K562 (cell line): Measurements from ENCODE around the gene HSD17B8. TPM values are rescaled to one million over a fixed set of nuclear protein-coding genes. Genes with fewer than 3 reads are reported as not detected.

Experiments
- ARHGAP35 ChIP-seq: fragments of 450-650 bp; IDR thresholded peaks from 2 replicates; pipeline ENCODE4 v1.6.1; 2018; ENCODE audit not compliant: partially characterized antibody
- CCAR2 ChIP-seq: fragments of 200-400 bp; formaldehyde crosslinking; IDR thresholded peaks from 2 replicates; pipeline ENCODE4 v1.6.1; 2017; ENCODE audit warnings: mild to moderate bottlenecking, low read depth, low read length
- CHD2 ChIP-seq: IDR thresholded peaks from 2 replicates; pipeline ENCODE4 v1.6.1; 2011; ENCODE audit warnings: low read depth, low read length
- DPF2 ChIP-seq: fragments of 450-650 bp; IDR thresholded peaks from 2 replicates; pipeline ENCODE4 v1.6.1; 2016
- ELK3 ChIP-seq: fragments of 450-650 bp; formaldehyde crosslinking; IDR thresholded peaks from 2 replicates; pipeline ENCODE4 v1.4.0; 2020; ENCODE audit warnings: mild to moderate bottlenecking
- ESRRA ChIP-seq: fragments of 450-650 bp; IDR thresholded peaks from 2 replicates; pipeline ENCODE4 v1.6.1; 2014; ENCODE audit warnings: low read depth, mild to moderate bottlenecking, moderate library complexity, borderline replicate concordance
- FOXJ3 ChIP-seq: sonication (generic); formaldehyde crosslinking; IDR thresholded peaks from 2 replicates; pipeline ENCODE4 v1.4.0; 2020; ENCODE audit warnings: mild to moderate bottlenecking, missing genetic modification reagents
- FOXM1 ChIP-seq, 2 experiments: fragments of 450-650 bp in 1 of 2; sonication (generic) in 1 of 2; formaldehyde crosslinking in 1 of 2; IDR thresholded peaks; 2 replicates each; pipeline versions ENCODE4 v1.6.1 to v1.9.0; 2017 to 2022; ENCODE audit warnings: low read depth in 2 of 2, mild to moderate bottlenecking in 2 of 2, missing genetic modification reagents in 1 of 2, moderate library complexity in 1 of 2
- HNRNPLL ChIP-seq: fragments of 200-400 bp; formaldehyde crosslinking; IDR thresholded peaks from 2 replicates; pipeline ENCODE4 v1.6.1; 2017; ENCODE audit warnings: low read length, low read depth, mild to moderate bottlenecking; ENCODE audit not compliant: poor library complexity, severe bottlenecking
- MAFK ChIP-seq: IDR thresholded peaks from 2 replicates; pipeline ENCODE4 v1.6.1; 2011; ENCODE audit warnings: low read length, improper control_type of control experiment
- MIER1 ChIP-seq: fragments of 450-650 bp; IDR thresholded peaks from 2 replicates; pipeline ENCODE4 v1.6.1; 2016; ENCODE audit warnings: antibody characterized with exemption, mild to moderate bottlenecking, low read depth
- MNT ChIP-seq, 2 experiments: fragments of 450-650 bp; conservative IDR thresholded peaks; 2 replicates each; pipeline ENCODE4 v1.6.1; 2017; ENCODE audit warnings: mild to moderate bottlenecking in 2 of 2, moderate library complexity in 2 of 2
- NFIX ChIP-seq: fragments of 250-450 bp; sonication (Bioruptor Pico); IDR thresholded peaks from 2 replicates; pipeline ENCODE4 v1.4.0; 2020; ENCODE audit warnings: low read depth, mild to moderate bottlenecking, moderate library complexity
- POLR2B ChIP-seq: fragments of 450-650 bp; IDR thresholded peaks from 2 replicates; pipeline ENCODE4 v1.6.1; 2018; ENCODE audit warnings: low read depth; ENCODE audit not compliant: partially characterized antibody
- RFX1 ChIP-seq: fragments of 450-650 bp; IDR thresholded peaks from 2 replicates; pipeline ENCODE4 v1.6.1; 2016; ENCODE audit warnings: mild to moderate bottlenecking, moderate library complexity
- SMAD2 ChIP-seq: fragments of 150-350 bp; IDR thresholded peaks from 2 replicates; pipeline ENCODE4 v1.6.1; 2014; ENCODE audit warnings: low read depth, mild to moderate bottlenecking, low read length
- SMARCB1 ChIP-seq: IDR thresholded peaks from 2 replicates; pipeline ENCODE4 v1.6.1; 2011; ENCODE audit warnings: improper control_type of control experiment, low read depth; ENCODE audit not compliant: insufficient read length
- SRSF9 ChIP-seq: fragments of 200-400 bp; formaldehyde crosslinking; IDR thresholded peaks from 2 replicates; pipeline ENCODE4 v1.6.1; 2017; ENCODE audit warnings: low read depth, low read length, borderline replicate concordance
- TEAD1 ChIP-seq, 2 experiments: fragments of 450-650 bp in 1 of 2; sonication (generic) in 1 of 2; formaldehyde crosslinking; IDR thresholded peaks; 2 replicates each; pipeline versions ENCODE4 v1.4.0 to v1.8.0; 2020 to 2022; ENCODE audit warnings: mild to moderate bottlenecking in 2 of 2, missing genetic modification reagents in 1 of 2
- XRCC4 ChIP-seq: IDR thresholded peaks from one replicate; pipeline ENCODE4 v1.6.1; 2011; ENCODE audit not compliant: insufficient read depth, insufficient read length; ENCODE audit errors: extremely low read depth
- ZBTB12 ChIP-seq: fragments of 250-450 bp; sonication (Bioruptor Pico); IDR thresholded peaks from 2 replicates; pipeline ENCODE4 v1.4.0; 2020
- ZBTB49 ChIP-seq: sonication (generic); formaldehyde crosslinking; IDR thresholded peaks from 2 replicates; pipeline ENCODE4 v1.8.0; 2022; ENCODE audit warnings: missing genetic modification reagents, mild to moderate bottlenecking, borderline replicate concordance
- polyA plus RNA-seq, 8 experiments: library from polyadenylated mRNA; depleted of rRNA in 4 of 8; stranded (reverse) in 5 of 8; unstranded in 3 of 8; fragments of >200 nt; fragmentation: Nextera tagmentation in 2 of 8; fragmentation: Illumina TruSeq in 1 of 8; extraction: Ambion mirVana in 2 of 8; extraction: Trizol in 1 of 8; gene quantifications; 2 replicates each; pipeline versions ENCODE4 v1.2.1 to v1.2.3, GENCODE V29; 2011 to 2014; ENCODE audit warnings: inconsistent platforms in 1 of 8, missing spikeins in 1 of 8
- total RNA-seq, 7 experiments: library from RNA; depleted of rRNA in 6 of 7; stranded (reverse); fragments of >200 nt in 6 of 7; fragmentation: Illumina TruSeq in 2 of 7; extraction: Trizol in 2 of 7; gene quantifications; 2 replicates each; pipeline versions ENCODE4 v1.2.1 to v1.2.3, GENCODE V29; 2011 to 2021; ENCODE audit warnings: low replicate concordance in 1 of 7

HSD17B8 gene
- total and polyA plus RNA-seq, 9 of the 15 experiments (the other 6 are each of a cell fraction or from before 2014, with no cell fraction given) = 3.7 to 35.2 (median 14.2) TPM

DNA sequence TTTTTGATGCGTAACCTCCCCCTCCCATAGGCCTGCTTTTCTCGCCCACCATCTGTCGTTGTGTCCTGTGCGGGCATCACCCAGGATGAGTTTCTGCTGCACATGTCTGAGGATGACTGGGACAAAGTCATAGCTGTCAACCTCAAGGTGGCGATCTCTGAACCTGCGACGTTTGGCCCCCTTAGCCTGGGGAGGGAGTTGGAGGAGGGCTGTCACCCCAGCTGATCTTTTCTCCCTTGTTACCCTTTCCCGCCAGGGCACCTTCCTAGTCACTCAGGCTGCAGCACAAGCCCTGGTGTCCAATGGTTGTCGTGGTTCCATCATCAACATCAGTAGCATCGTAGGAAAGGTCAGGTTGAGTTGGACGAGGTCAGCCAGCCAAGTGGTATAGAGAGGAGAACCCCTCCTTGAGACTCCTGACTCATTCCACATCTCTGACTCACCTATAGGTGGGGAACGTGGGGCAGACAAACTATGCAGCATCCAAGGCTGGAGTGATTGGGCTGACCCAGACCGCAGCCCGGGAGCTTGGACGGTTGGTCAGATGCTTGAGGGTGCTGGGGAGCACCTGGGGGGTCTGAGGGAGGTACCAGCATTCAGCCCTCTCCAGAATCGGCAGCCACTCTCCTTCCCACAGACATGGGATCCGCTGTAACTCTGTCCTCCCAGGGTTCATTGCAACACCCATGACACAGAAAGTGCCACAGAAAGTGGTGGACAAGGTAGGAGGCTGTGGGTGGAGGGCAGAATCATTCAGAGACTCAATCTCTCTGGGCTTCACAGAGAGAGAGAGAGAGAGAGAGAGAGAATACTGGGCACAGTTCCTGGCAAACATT, 954 bp downstream of the HSD17B8 start (continued):
- TF ChIP-seq MNT (conservative IDR thresholded peaks at IDR 0.05) (peak in 1 of 2 experiments; percentile 41; a peak in 3 of 4 replicates), SRSF9 (no peak), CHD2 (0 out of 2 replicates have a peak, but pooled peaks have one; percentile 6), NFIX (no peak), RFX1 (no peak), DPF2 (peak; percentile 65), HNRNPLL (no peak), ZBTB49 (CRISPR knock-in tag) (no peak), FOXJ3 (CRISPR knock-in tag) (no peak), SMARCB1 (no peak), POLR2B (no peak), ZBTB12 (no peak), MIER1 (0 out of 2 replicates have a peak, but pooled peaks have one; percentile 40), ELK3 (CRISPR knock-in tag) (no peak), MAFK (no peak), FOXM1 (IDR thresholded peaks at IDR 0.05; ENCODE audit: low read depth) (no peak), FOXM1 (CRISPR knock-in tag; IDR thresholded peaks at IDR 0.05; ENCODE audit: low read depth) (no peak), XRCC4 (no peak), TEAD1 (CRISPR knock-in tag; IDR thresholded peaks at IDR 0.05) (peak in 1 of 2 experiments; percentile 37; a peak in 1 of 4 replicates), ESRRA (peak; percentile 34; the same call in 1 of the 2 replicates), SMAD2 (no peak), CCAR2 (no peak), ARHGAP35 (no peak)
